Neutrophil (primary cell): ENCODE data around the gene PKP1.

ENCODE experiments used
- H3K27ac ChIP-seq: fragments of 200-600 bp; sonication (generic); 2 replicates; pipeline ENCODE4 v1.5.1; 2016; ENCODE audit warnings: mild to moderate bottlenecking, moderate library complexity
- H3K27me3 ChIP-seq: fragments of 200-600 bp; sonication (generic); 2 replicates; pipeline ENCODE4 v1.6.0; 2016; ENCODE audit warnings: mild to moderate bottlenecking
- H3K36me3 ChIP-seq: fragments of 200-600 bp; sonication (generic); 2 replicates; pipeline ENCODE4 v1.5.1; 2017
- H3K4me1 ChIP-seq, 2 experiments: fragments of 200-600 bp in 1 of 2; sonication (generic) in 1 of 2; 1 replicate in 1 of 2; 2 replicates in 1 of 2; pipeline versions ENCODE4 v1.5.1 to v1.6.1; 2013 to 2016; ENCODE audit warnings: low read depth in 1 of 2, low read length in 1 of 2, mild to moderate bottlenecking in 1 of 2, moderate library complexity in 1 of 2; ENCODE audit not compliant: control insufficient read depth in 1 of 2, insufficient read depth in 1 of 2
- H3K4me3 ChIP-seq, 2 experiments: fragments of 200-600 bp in 1 of 2; sonication (generic) in 1 of 2; 1 replicate in 1 of 2; 2 replicates in 1 of 2; pipeline ENCODE4 v1.5.1; 2013 to 2016; ENCODE audit warnings: low read depth in 1 of 2, low read length in 1 of 2, mild to moderate bottlenecking in 1 of 2, moderate library complexity in 1 of 2
- H3K9me3 ChIP-seq: fragments of 200-600 bp; sonication (generic); 2 replicates; pipeline ENCODE4 v1.5.1; 2016
- TF ChIP-seq, protein P1 (sequence below): fragments of 200-600 bp; sonication (generic); IDR thresholded peaks from 2 replicates; pipeline ENCODE4 v1.5.1; 2016; ENCODE audit warnings: antibody characterized with exemption

Gene PKP1

GRCh38 chr1:201379733-201380242 lies 96.5 kb downstream of the PKP1 start:
- Histone ChIP-seq H3K27ac (no peak overlapping the region), H3K27me3 (peaks cover 28% of the 10 kb centered on the region)
- TF ChIP-seq, protein P1, sequence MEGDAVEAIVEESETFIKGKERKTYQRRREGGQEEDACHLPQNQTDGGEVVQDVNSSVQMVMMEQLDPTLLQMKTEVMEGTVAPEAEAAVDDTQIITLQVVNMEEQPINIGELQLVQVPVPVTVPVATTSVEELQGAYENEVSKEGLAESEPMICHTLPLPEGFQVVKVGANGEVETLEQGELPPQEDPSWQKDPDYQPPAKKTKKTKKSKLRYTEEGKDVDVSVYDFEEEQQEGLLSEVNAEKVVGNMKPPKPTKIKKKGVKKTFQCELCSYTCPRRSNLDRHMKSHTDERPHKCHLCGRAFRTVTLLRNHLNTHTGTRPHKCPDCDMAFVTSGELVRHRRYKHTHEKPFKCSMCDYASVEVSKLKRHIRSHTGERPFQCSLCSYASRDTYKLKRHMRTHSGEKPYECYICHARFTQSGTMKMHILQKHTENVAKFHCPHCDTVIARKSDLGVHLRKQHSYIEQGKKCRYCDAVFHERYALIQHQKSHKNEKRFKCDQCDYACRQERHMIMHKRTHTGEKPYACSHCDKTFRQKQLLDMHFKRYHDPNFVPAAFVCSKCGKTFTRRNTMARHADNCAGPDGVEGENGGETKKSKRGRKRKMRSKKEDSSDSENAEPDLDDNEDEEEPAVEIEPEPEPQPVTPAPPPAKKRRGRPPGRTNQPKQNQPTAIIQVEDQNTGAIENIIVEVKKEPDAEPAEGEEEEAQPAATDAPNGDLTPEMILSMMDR = no peak

DNA sequence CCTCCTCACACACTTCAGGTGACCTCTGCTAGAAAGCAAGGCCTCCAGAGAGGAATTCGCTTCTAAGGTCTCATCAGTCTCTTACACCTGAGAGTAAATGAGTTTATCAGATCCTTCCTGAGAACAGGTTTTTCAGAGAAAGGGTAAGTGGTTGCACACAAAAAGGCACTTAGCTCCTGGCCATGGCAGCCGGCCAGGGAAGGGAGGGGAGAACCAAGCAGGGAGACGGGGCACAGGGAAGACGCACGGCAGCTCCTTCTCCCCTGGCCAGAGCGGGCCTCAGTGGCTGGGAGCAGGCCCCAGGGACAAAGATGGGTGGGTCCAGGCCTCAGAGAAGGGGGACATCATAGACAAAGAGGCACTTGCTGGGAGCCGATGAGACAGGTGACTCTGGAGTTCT lies 97.8 kb downstream of the PKP1 start:
- Histone ChIP-seq H3K27me3 (peaks cover 16% of the 10 kb centered on the region), H3K27ac (no peak overlapping the region)
- TF ChIP-seq, protein P1 = no peak

More at GRCh38 chr1:201379733-201380242, 96.5 kb downstream of the PKP1 start:
- no peak overlapping the region for H3K4me3 ChIP-seq
- H3K9me3 ChIP-seq = no peaks in the 10 kb centered on the region
- H3K4me1 ChIP-seq = no peaks in the 10 kb centered on the region
- no peaks in the 10 kb centered on the region for H3K36me3 ChIP-seq

More for the DNA sequence above, 97.8 kb downstream of the PKP1 start:
- Histone ChIP-seq H3K9me3 (no peaks in the 10 kb centered on the region), H3K4me1 (no peaks in the 10 kb centered on the region), H3K36me3 (no peaks in the 10 kb centered on the region), H3K4me3 (no peak overlapping the region)
